K562 (cell line): ENCODE results near the gene SIGLEC1. TPM values are rescaled to one million over a fixed set of nuclear protein-coding genes. Genes with fewer than 3 reads are reported as not detected.

Source experiments
- ATAC-seq: fragments of 200-7000 bp; cut with Tn5 transposase; 3 replicates; pipeline ENCODE4 v1.9.1; 2020; ENCODE audit warnings: moderate library complexity
- BruUV-seq: library from RNA; stranded (reverse); fragments of 400-500 nt; replicated peaks from 2 replicates; lab custom pipeline; 2021; lab: Mats Ljungman, UMichigan
- CTCF ChIA-PET: fragments of 300-600 bp; formaldehyde crosslinking; extraction: SDS; loops from one replicate; lab custom pipeline; 2021; ENCODE audit warnings: low intra/inter-chr PET ratio; lab: Yijun Ruan, JAX
- POLR2A ChIA-PET: fragments of 300-600, 350-650 bp; sonication (Branson Sonifier 250); formaldehyde crosslinking; extraction: SDS; loops from one replicate; lab custom pipeline; 2021; ENCODE audit warnings: antibody characterized with exemption, inconsistent platforms; lab: Yijun Ruan, JAX
- DNase-seq, 4 experiments: peaks; one replicate each; pipeline versions ENCODE4 v3.0.0 to v3.0.0-alpha.2; 2011 to 2018; ENCODE audit warnings: low spot score in 3 of 4, mixed read lengths in 3 of 4; ENCODE audit errors: extremely low read depth in 1 of 4
- FAIRE-seq: peaks from 2 replicates; lab custom pipeline; 2011; peaks lifted over from hg19 to GRCh38; lab: Jason Lieb, UNC
- H2AFZ ChIP-seq: 2 replicates; pipeline ENCODE4 v1.6.0; 2011; ENCODE audit warnings: low read depth, low read length, control low read depth, inconsistent platforms
- H3K27ac ChIP-seq: fragments of 200-600 bp; 3 replicates; pipeline ENCODE4 v1.8.0; 2011; ENCODE audit warnings: low read depth, mild to moderate bottlenecking, control low read depth, inconsistent platforms, low read length, moderate library complexity, mixed read lengths; ENCODE audit errors: extremely low read depth
- H3K27me3 ChIP-seq, 2 experiments: fragments of 300-600 bp in 1 of 2; 2 replicates in 1 of 2; 3 replicates in 1 of 2; pipeline versions ENCODE4 v1.6.0 to v1.8.0; 2011; ENCODE audit warnings: inconsistent platforms in 2 of 2, low read length in 2 of 2, mild to moderate bottlenecking in 1 of 2, mixed read lengths in 1 of 2, moderate library complexity in 1 of 2; ENCODE audit not compliant: control insufficient read depth in 2 of 2, insufficient read depth in 2 of 2
- H3K36me3 ChIP-seq: fragments of 300-600 bp; 3 replicates; pipeline ENCODE4 v1.8.0; 2011; ENCODE audit warnings: mild to moderate bottlenecking, low read length, inconsistent platforms; ENCODE audit not compliant: control insufficient read depth, insufficient read depth
- H3K4me1 ChIP-seq, 2 experiments: fragments of 200-600 bp in 1 of 2; replicated peaks in 1 of 2; 2 replicates in 1 of 2; 3 replicates in 1 of 2; pipeline versions ENCODE4 v1.5.1 to v1.8.0; 2011; ENCODE audit warnings: inconsistent platforms in 2 of 2, low read length in 2 of 2, mild to moderate bottlenecking in 1 of 2, mixed read lengths in 1 of 2, moderate library complexity in 1 of 2; ENCODE audit not compliant: control insufficient read depth in 2 of 2, insufficient read depth in 2 of 2
- H3K4me2 ChIP-seq: 2 replicates; pipeline ENCODE4 v1.6.1; 2011; ENCODE audit warnings: low read length, control low read depth, inconsistent platforms, mixed read lengths; ENCODE audit not compliant: insufficient read depth
- H3K4me3 ChIP-seq: fragments of 200-600 bp; sonication (generic), shearing (Covaris generic); 2 replicates; pipeline ENCODE4 v1.5.1; 2016; ENCODE audit warnings: control low read depth, inconsistent platforms
- H3K79me2 ChIP-seq: fragments of 200-600 bp; 3 replicates; pipeline ENCODE4 v1.8.0; 2011; ENCODE audit warnings: low read length, inconsistent platforms; ENCODE audit not compliant: control insufficient read depth, insufficient read depth
- H3K9ac ChIP-seq, 2 experiments: 2 replicates each; pipeline versions ENCODE4 v1.6.0 to v1.6.1; 2011; ENCODE audit warnings: low read depth in 2 of 2, low read length in 2 of 2, control low read depth in 1 of 2, inconsistent platforms in 1 of 2, mild to moderate bottlenecking in 1 of 2, mixed read lengths in 1 of 2; ENCODE audit not compliant: insufficient read depth in 1 of 2
- H3K9me1 ChIP-seq: one replicate; pipeline ENCODE4 v1.6.0; 2011; ENCODE audit warnings: inconsistent platforms, mild to moderate bottlenecking, low read length, moderate library complexity; ENCODE audit not compliant: control insufficient read depth, insufficient read depth
- H3K9me3 ChIP-seq: replicated peaks from 2 replicates; pipeline ENCODE4 v1.5.1; 2011; ENCODE audit warnings: low read depth, low read length, inconsistent platforms; ENCODE audit not compliant: control insufficient read depth, insufficient read depth
- H4K20me1 ChIP-seq: replicated peaks from 2 replicates; pipeline ENCODE4 v1.6.1; 2011; ENCODE audit warnings: low read length, inconsistent platforms, mixed read lengths; ENCODE audit not compliant: control insufficient read depth, insufficient read depth
- ZBTB7A ChIP-seq: IDR thresholded peaks from 2 replicates; pipeline ENCODE4 v1.6.1; 2011; ENCODE audit warnings: low read depth, mild to moderate bottlenecking, low read length, moderate library complexity, borderline replicate concordance; ENCODE audit not compliant: control insufficient read depth
- ZNF174 ChIP-seq: fragments of 250-450 bp; sonication (Bioruptor Pico); IDR thresholded peaks from 2 replicates; pipeline ENCODE4 v1.4.0; 2020; ENCODE audit warnings: mild to moderate bottlenecking
- WGBS: fragments of 100-300 bp; shearing (Covaris generic); methylation state at CpG from one replicate; pipeline ENCODE4 v1.1.6; 2016; ENCODE audit warnings: low coverage, mixed read lengths; ENCODE audit not compliant: insufficient coverage; ENCODE audit errors: missing lambda C conversion rate; 5-methylcytosine and 5-hydroxymethylcytosine counted together
- in situ Hi-C: fragments of 300-500 bp; cut with MboI; formaldehyde crosslinking; loops from 4 replicates; pipeline ENCODE4 v1.15.0; 2018; ENCODE audit warnings: inconsistent platforms, mixed read lengths
- intact Hi-C: fragments of 100-400 bp; cut with micrococcal nuclease; formaldehyde crosslinking; loops from 2 replicates; pipeline ENCODE4 v1.14.2; 2022
- polyA plus RNA-seq, 8 experiments: library from polyadenylated mRNA; depleted of rRNA in 4 of 8; stranded (reverse) in 5 of 8; unstranded in 3 of 8; fragments of >200 nt; fragmentation: Nextera tagmentation in 2 of 8; fragmentation: Illumina TruSeq in 1 of 8; extraction: Ambion mirVana in 2 of 8; extraction: Trizol in 1 of 8; gene quantifications; 2 replicates each; pipeline versions ENCODE4 v1.2.1 to v1.2.3, GENCODE V29; 2011 to 2014; ENCODE audit warnings: inconsistent platforms in 1 of 8, missing spikeins in 1 of 8
- total RNA-seq, 7 experiments: library from RNA; depleted of rRNA in 6 of 7; stranded (reverse); fragments of >200 nt in 6 of 7; fragmentation: Illumina TruSeq in 2 of 7; extraction: Trizol in 2 of 7; gene quantifications; 2 replicates each; pipeline versions ENCODE4 v1.2.1 to v1.2.3, GENCODE V29; 2011 to 2021; ENCODE audit warnings: low replicate concordance in 1 of 7
- TF ChIP-seq, protein P1 (sequence below), 2 experiments: IDR thresholded peaks; 2 replicates each; pipeline ENCODE4 v1.6.1; 2011; ENCODE audit warnings: borderline replicate concordance in 1 of 2, control low read depth in 1 of 2, low read depth in 1 of 2, low read length in 1 of 2, mild to moderate bottlenecking in 1 of 2, mixed read lengths in 1 of 2, moderate library complexity in 1 of 2; ENCODE audit not compliant: insufficient read depth in 1 of 2, insufficient read length in 1 of 2, poor library complexity in 1 of 2, severe bottlenecking in 1 of 2; ENCODE audit errors: extremely low read depth in 1 of 2

Gene SIGLEC1
- total and polyA plus RNA-seq, 9 of the 15 experiments (the other 6 are each of a cell fraction or from before 2014, with no cell fraction given), result 0.05 to 0.07 TPM; not detected in 7

DNA sequence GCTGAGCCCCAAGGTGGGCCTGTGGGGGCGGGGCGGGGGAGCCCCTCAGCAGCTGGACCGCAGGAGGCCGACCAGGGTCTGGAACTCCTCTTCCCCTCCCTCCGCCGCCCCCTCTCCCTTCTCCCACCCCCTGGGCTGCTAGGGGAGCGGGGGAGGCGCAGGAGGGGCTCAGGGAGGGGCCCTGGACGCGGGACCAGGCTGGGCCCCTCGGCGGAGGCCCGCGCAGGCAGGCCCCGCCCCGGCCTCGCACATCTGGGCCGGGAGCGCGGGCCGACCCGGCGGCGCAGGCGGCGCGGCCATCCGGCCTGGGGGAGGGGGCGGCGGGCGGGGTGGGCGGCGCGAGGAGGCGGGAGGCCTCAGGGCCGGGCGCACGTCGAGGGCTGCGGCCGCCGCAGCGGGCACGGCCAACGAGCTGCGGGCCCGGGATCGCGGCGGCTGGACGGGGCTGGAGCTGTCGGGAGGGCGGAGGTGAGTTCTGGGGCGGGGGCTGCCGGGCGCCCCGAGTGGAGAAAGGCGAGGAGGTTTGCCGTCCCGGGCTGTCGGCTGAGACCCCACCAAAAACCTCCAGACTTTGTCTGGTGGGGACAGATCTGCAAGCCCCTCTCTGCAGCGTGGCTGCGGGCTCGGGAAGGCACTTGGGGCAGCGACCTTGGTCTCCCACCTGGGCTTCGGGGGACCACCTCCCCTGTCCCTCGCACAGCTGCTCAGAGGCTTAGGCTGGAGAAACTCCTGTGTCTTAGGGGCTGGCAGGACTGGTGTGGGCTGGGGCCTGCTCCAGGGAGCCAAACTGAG is 20.1 kb upstream of the SIGLEC1 start, which contains the start of gene HSPA12B:
Gene HSPA12B (plus strand): TSS at position 359 of the 792 bp plus-strand sequence. CDS start 5,990 bp downstream, outside the sequence.
- Histone ChIP-seq H3K36me3 (no peaks in the 10 kb centered on the region), H3K27ac (no peak within 1 kb of the TSS), H3K9me3 (no peaks in the 10 kb centered on the region), H3K4me3 (no peak within 1 kb of the TSS), H4K20me1 (no peaks in the 10 kb centered on the region), H3K9ac (no peak within 1 kb of the TSS; a peak in 1 of 4 replicates), H3K4me1 (peaks cover 5 to 13% of the 10 kb centered on the region in 2 experiments; a peak in 4 of 5 replicates), H2AFZ (no peak within 1 kb of the TSS), H3K9me1 (no peaks in the 10 kb centered on the region), H3K79me2 (no peaks in the 10 kb centered on the region), H3K4me2 (no peak within 1 kb of the TSS), H3K27me3 (peaks cover 1 to 29% of the 10 kb centered on the region in 2 experiments; a peak in 3 of 5 replicates)
- ChIA-PET POLR2A (interaction anchor here (1.1 kb wide), 1 partner anchor 9 kb away, joined by 4 read pairs; no protein-coding TSS in a partner anchor), CTCF (no interaction called here)
- in situ Hi-C loops (no loop called here), intact Hi-C loops (no loop called here)
- ATAC-seq (peak; percentile 43; the same call in 2 of the 3 replicates), FAIRE-seq (no peak), DNase-seq (peak in 2 of 4 experiments; percentile 81 to 83)
- no TSS peak for BruUV-seq
- WGBS, result 81% methylated on average over 5 of the region's 67 CpGs
- TF ChIP-seq ZNF174 (CRISPR knock-in tag) (no peak), ZBTB7A (peak; percentile 58; the same call in 1 of the 2 replicates)
- TF ChIP-seq, protein P1, sequence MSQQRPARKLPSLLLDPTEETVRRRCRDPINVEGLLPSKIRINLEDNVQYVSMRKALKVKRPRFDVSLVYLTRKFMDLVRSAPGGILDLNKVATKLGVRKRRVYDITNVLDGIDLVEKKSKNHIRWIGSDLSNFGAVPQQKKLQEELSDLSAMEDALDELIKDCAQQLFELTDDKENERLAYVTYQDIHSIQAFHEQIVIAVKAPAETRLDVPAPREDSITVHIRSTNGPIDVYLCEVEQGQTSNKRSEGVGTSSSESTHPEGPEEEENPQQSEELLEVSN (IDR thresholded peaks at IDR 0.05; ENCODE audit: borderline replicate concordance in 1 of 2, extremely low read depth in 1 of 2, insufficient read depth in 1 of 2, insufficient read length in 1 of 2, low read depth in 1 of 2, low read length in 1 of 2, poor library complexity in 1 of 2, severe bottlenecking in 1 of 2), result peak in 1 of 2 experiments; percentile 72
